GM23338 (cell line): ENCODE results near the gene SLC13A5.

Experiments
- CTCF ChIP-seq, 2 experiments: fragments of 200-600 bp in 1 of 2; sonication (generic) in 1 of 2; conservative IDR thresholded peaks; 2 replicates each; pipeline versions ENCODE4 v1.5.1 to v1.6.1; 2016 to 2017; ENCODE audit warnings: antibody characterized with exemption in 2 of 2, low read depth in 2 of 2, mild to moderate bottlenecking in 2 of 2, moderate library complexity in 1 of 2
- EZH2 ChIP-seq: fragments of 200-600 bp; sonication (generic); IDR thresholded peaks from one replicate; pipeline ENCODE4 v1.8.0; 2017; ENCODE audit warnings: antibody characterized with exemption, mild to moderate bottlenecking, low read depth; ENCODE audit not compliant: unreplicated experiment
- POLR2AphosphoS5 ChIP-seq: IDR thresholded peaks from 2 replicates; pipeline ENCODE4 v1.6.1; 2016; ENCODE audit warnings: antibody characterized with exemption, low read depth
- REST ChIP-seq: IDR thresholded peaks from one replicate; pipeline ENCODE4 v1.6.1; 2018; ENCODE audit warnings: antibody characterized with exemption; ENCODE audit not compliant: unreplicated experiment
- ZNF114 ChIP-seq: fragments of 250-450 bp; sonication (Bioruptor Pico); IDR thresholded peaks from 2 replicates; pipeline ENCODE4 v1.5.0; 2020; ENCODE audit warnings: mild to moderate bottlenecking, moderate library complexity

GRCh38 chr17:6639014-6639585, 74.1 kb downstream of the SLC13A5 start:
- TF ChIP-seq CTCF (conservative IDR thresholded peaks at IDR 0.05; ENCODE audit: low read depth in 2 of 2) (no peak), POLR2AphosphoS5 (no peak), REST (no peak), ZNF114 (CRISPR knock-in tag) (no peak), EZH2 (no peak)
